Measurements from ENCODE around the gene DNLZ.
A peak's percentile ranks its signal among the peaks of the same experiment; 100 is the strongest.

The DNLZ gene

GRCh38 chr9:136389396-136389795 lies 25.9 kb upstream of the DNLZ start:
- Mint-ChIP-seq H3K4me1 (ENCODE audit: low read depth) (peaks cover 27% of the 10 kb centered on the region), H3K27me3 (no peaks in the 10 kb centered on the region), H3K9me3 (no peaks in the 10 kb centered on the region), H3K27ac (no peak overlapping the region), H3K4me3 (no peak overlapping the region), H3K36me3 (ENCODE audit: low read depth) (peaks cover 95% of the 10 kb centered on the region)
- no peak for DNase-seq

- H3K4me1 Mint-ChIP-seq (ENCODE audit: low read depth) = peaks cover 30% of the 10 kb centered on the region
- H3K27me3 Mint-ChIP-seq = no peaks in the 10 kb centered on the region
- H3K4me3 Mint-ChIP-seq = no peak overlapping the region
- DNase-seq = no peak
- no peak overlapping the region for H3K27ac Mint-ChIP-seq
- H3K36me3 Mint-ChIP-seq (ENCODE audit: low read depth) = peaks cover 92% of the 10 kb centered on the region
- H3K9me3 Mint-ChIP-seq = no peaks in the 10 kb centered on the region
These were observed 23.7 kb upstream of the DNLZ start for GRCh38 chr9:136387217-136387616.

- peaks cover 90% of the 10 kb centered on the region for H3K36me3 Mint-ChIP-seq (ENCODE audit: low read depth)
- H3K27ac Mint-ChIP-seq = peak overlapping the region; percentile 42
- DNase-seq = no peak
- H3K4me1 Mint-ChIP-seq (ENCODE audit: low read depth) = peaks cover 30% of the 10 kb centered on the region
- no peaks in the 10 kb centered on the region for H3K9me3 Mint-ChIP-seq
- no peaks in the 10 kb centered on the region for H3K27me3 Mint-ChIP-seq
- H3K4me3 Mint-ChIP-seq = peak overlapping the region; percentile 3
These were observed 22.5 kb upstream of the DNLZ start for GRCh38 chr9:136386018-136386417.

- no peak for DNase-seq
- H3K27me3 Mint-ChIP-seq = no peaks in the 10 kb centered on the region
- peaks cover 30% of the 10 kb centered on the region for H3K4me1 Mint-ChIP-seq (ENCODE audit: low read depth)
- H3K27ac Mint-ChIP-seq = peak overlapping the region; percentile 39
- peaks cover 88% of the 10 kb centered on the region for H3K36me3 Mint-ChIP-seq (ENCODE audit: low read depth)
- H3K9me3 Mint-ChIP-seq = no peaks in the 10 kb centered on the region
- H3K4me3 Mint-ChIP-seq = no peak overlapping the region
These were observed 21.5 kb upstream of the DNLZ start for GRCh38 chr9:136385015-136385414.

- H3K9me3 Mint-ChIP-seq = no peaks in the 10 kb centered on the region
- DNase-seq = no peak
- no peaks in the 10 kb centered on the region for H3K27me3 Mint-ChIP-seq
- H3K4me1 Mint-ChIP-seq (ENCODE audit: low read depth) = peaks cover 30% of the 10 kb centered on the region
- no peak overlapping the region for H3K4me3 Mint-ChIP-seq
- H3K27ac Mint-ChIP-seq = no peak overlapping the region
- peaks cover 88% of the 10 kb centered on the region for H3K36me3 Mint-ChIP-seq (ENCODE audit: low read depth)
These were observed 19.9 kb upstream of the DNLZ start for GRCh38 chr9:136383436-136383835.

- H3K27me3 Mint-ChIP-seq = no peaks in the 10 kb centered on the region
These were observed 18.5 kb upstream of the DNLZ start for GRCh38 chr9:136381966-136382513.

GRCh38 chr9:136381311-136381710 lies 17.8 kb upstream of the DNLZ start:
- H3K27ac Mint-ChIP-seq = no peak overlapping the region
- no peaks in the 10 kb centered on the region for H3K27me3 Mint-ChIP-seq
- H3K4me1 Mint-ChIP-seq (ENCODE audit: low read depth) = peaks cover 22% of the 10 kb centered on the region
- DNase-seq = no peak
- H3K36me3 Mint-ChIP-seq (ENCODE audit: low read depth) = peaks cover 81% of the 10 kb centered on the region
- H3K4me3 Mint-ChIP-seq = no peak overlapping the region
- H3K9me3 Mint-ChIP-seq = no peaks in the 10 kb centered on the region

More at GRCh38 chr9:136381966-136382513, 18.5 kb upstream of the DNLZ start:
- no peaks in the 10 kb centered on the region for H3K9me3 Mint-ChIP-seq
- H3K4me1 Mint-ChIP-seq (ENCODE audit: low read depth) = peaks cover 25% of the 10 kb centered on the region
- H3K36me3 Mint-ChIP-seq (ENCODE audit: low read depth) = peaks cover 79% of the 10 kb centered on the region
- no peak overlapping the region for H3K27ac Mint-ChIP-seq
- no peak overlapping the region for H3K4me3 Mint-ChIP-seq
- DNase-seq = no peak

- H3K4me1 Mint-ChIP-seq (ENCODE audit: low read depth) = peaks cover 13% of the 10 kb centered on the region
- H3K27me3 Mint-ChIP-seq = no peaks in the 10 kb centered on the region
- no peak for DNase-seq
- H3K27ac Mint-ChIP-seq = no peak overlapping the region
- no peaks in the 10 kb centered on the region for H3K9me3 Mint-ChIP-seq
- peaks cover 81% of the 10 kb centered on the region for H3K36me3 Mint-ChIP-seq (ENCODE audit: low read depth)
- no peak overlapping the region for H3K4me3 Mint-ChIP-seq
These were observed 16.8 kb upstream of the DNLZ start for GRCh38 chr9:136380381-136380780.

GRCh38 chr9:136379891-136380290 lies 16.3 kb upstream of the DNLZ start:
- Mint-ChIP-seq H3K9me3 (no peaks in the 10 kb centered on the region), H3K4me3 (no peak overlapping the region), H3K4me1 (ENCODE audit: low read depth) (peaks cover 8% of the 10 kb centered on the region), H3K27me3 (no peaks in the 10 kb centered on the region), H3K27ac (no peak overlapping the region), H3K36me3 (ENCODE audit: low read depth) (peaks cover 79% of the 10 kb centered on the region)
- DNase-seq = no peak

GRCh38 chr9:136379401-136379800 lies 15.9 kb upstream of the DNLZ start:
- peaks cover 79% of the 10 kb centered on the region for H3K36me3 Mint-ChIP-seq (ENCODE audit: low read depth)
- H3K4me1 Mint-ChIP-seq (ENCODE audit: low read depth) = peaks cover 3% of the 10 kb centered on the region
- no peak overlapping the region for H3K4me3 Mint-ChIP-seq
- no peaks in the 10 kb centered on the region for H3K27me3 Mint-ChIP-seq
- no peak for DNase-seq
- H3K27ac Mint-ChIP-seq = no peak overlapping the region
- H3K9me3 Mint-ChIP-seq = no peaks in the 10 kb centered on the region

- H3K4me1 Mint-ChIP-seq (ENCODE audit: low read depth) = no peaks in the 10 kb centered on the region
- peaks cover 76% of the 10 kb centered on the region for H3K36me3 Mint-ChIP-seq (ENCODE audit: low read depth)
- DNase-seq = no peak
- H3K27ac Mint-ChIP-seq = no peak overlapping the region
- H3K4me3 Mint-ChIP-seq = no peak overlapping the region
- no peaks in the 10 kb centered on the region for H3K27me3 Mint-ChIP-seq
- H3K9me3 Mint-ChIP-seq = no peaks in the 10 kb centered on the region
These were observed 15.4 kb upstream of the DNLZ start for GRCh38 chr9:136379003-136379287.

- H3K4me3 Mint-ChIP-seq = no peak overlapping the region
- no peaks in the 10 kb centered on the region for H3K27me3 Mint-ChIP-seq
- no peaks in the 10 kb centered on the region for H3K9me3 Mint-ChIP-seq
- H3K36me3 Mint-ChIP-seq (ENCODE audit: low read depth) = peaks cover 70% of the 10 kb centered on the region
- no peak for DNase-seq
- no peak overlapping the region for H3K27ac Mint-ChIP-seq
- no peaks in the 10 kb centered on the region for H3K4me1 Mint-ChIP-seq (ENCODE audit: low read depth)
These were observed 14.8 kb upstream of the DNLZ start for GRCh38 chr9:136378170-136379002.

GRCh38 chr9:136377341-136378169 lies 14.0 kb upstream of the DNLZ start:
- H3K9me3 Mint-ChIP-seq = no peaks in the 10 kb centered on the region
- H3K27me3 Mint-ChIP-seq = no peaks in the 10 kb centered on the region
- H3K27ac Mint-ChIP-seq = no peak overlapping the region
- peak; percentile 32 for DNase-seq
- H3K4me1 Mint-ChIP-seq (ENCODE audit: low read depth) = no peaks in the 10 kb centered on the region
- H3K4me3 Mint-ChIP-seq = no peak overlapping the region
- peaks cover 65% of the 10 kb centered on the region for H3K36me3 Mint-ChIP-seq (ENCODE audit: low read depth)

- Mint-ChIP-seq H3K9me3 (no peaks in the 10 kb centered on the region), H3K36me3 (ENCODE audit: low read depth) (peaks cover 54% of the 10 kb centered on the region), H3K27ac (no peak overlapping the region), H3K4me3 (no peak overlapping the region), H3K4me1 (ENCODE audit: low read depth) (no peaks in the 10 kb centered on the region), H3K27me3 (no peaks in the 10 kb centered on the region)
- DNase-seq = no peak
These were observed 12.9 kb upstream of the DNLZ start for GRCh38 chr9:136376457-136376856.

GRCh38 chr9:136375096-136375495 lies 11.6 kb upstream of the DNLZ start:
- no peak for DNase-seq
- Mint-ChIP-seq H3K36me3 (ENCODE audit: low read depth) (peaks cover 47% of the 10 kb centered on the region), H3K9me3 (no peaks in the 10 kb centered on the region), H3K4me1 (ENCODE audit: low read depth) (no peaks in the 10 kb centered on the region), H3K27me3 (no peaks in the 10 kb centered on the region), H3K4me3 (no peak overlapping the region), H3K27ac (no peak overlapping the region)

Measured in activated T-cell treated with anti-CD3 and anti-CD28 coated beads, Interleukin-2, amount 50 U/mL, for 24 hours (primary cell).